ENCODE data around the gene ARMC7. TPM values are rescaled to one million over a fixed set of nuclear protein-coding genes. Genes with fewer than 3 reads are reported as not detected.
A peak's percentile ranks its signal among the peaks of the same experiment; 100 is the strongest.

ARMC7 gene
- total RNA-seq, 1 experiment from 2014 or later: 22.8 TPM

GRCh38 chr17:75114552-75115314, 5.0 kb downstream of the ARMC7 start:
- no peak overlapping the region for H3T11ph ChIP-seq (ENCODE audit: low read length)
- H3K18ac ChIP-seq (ENCODE audit: insufficient read length, low read depth, low read length): no peak overlapping the region
- H3K4me3 Mint-ChIP-seq: no peak overlapping the region
- peaks cover 15% of the 10 kb centered on the region in 2 experiments for H3K4me1 Mint-ChIP-seq
- H3K23ac ChIP-seq (ENCODE audit: insufficient read length, low read depth, low read length): no peak overlapping the region
- H3K4me2 ChIP-seq (ENCODE audit: insufficient read depth, insufficient read length, low read length): no peak overlapping the region
- peak overlapping the region; percentile 48 to 94 (median 50); a peak in 6 of 7 replicates for H3K27ac Mint-ChIP-seq
- H4K5ac ChIP-seq (ENCODE audit: insufficient read length, low read depth, low read length): no peak overlapping the region
- H3K4me1 ChIP-seq (ENCODE audit: insufficient read depth, low read length): no peaks in the 10 kb centered on the region
- H3K27me3 Mint-ChIP-seq (ENCODE audit: low read depth): no peaks in the 10 kb centered on the region; the same call in 1 of the 2 replicates
- no peak overlapping the region for H2AK5ac ChIP-seq (ENCODE audit: insufficient read length, low read length)
- H2BK120ac ChIP-seq (ENCODE audit: low read depth, low read length, poor library complexity, severe bottlenecking): no peak overlapping the region
- TF ChIP-seq CTCF (conservative IDR thresholded peaks at IDR 0.05): no peak
- no peak overlapping the region for H2BK20ac ChIP-seq (ENCODE audit: low read depth, low read length, poor library complexity, severe bottlenecking)
- H3K27ac ChIP-seq (ENCODE audit: insufficient read length, low read depth, low read length): no peak overlapping the region
- no peak overlapping the region for H4K91ac ChIP-seq (ENCODE audit: insufficient read length, low read depth, low read length)
- H3K79me2 ChIP-seq (ENCODE audit: insufficient read depth, low read length): no peaks in the 10 kb centered on the region
- no peak overlapping the region for H2BK12ac ChIP-seq (ENCODE audit: insufficient read length, low read depth, low read length)
- no peaks in the 10 kb centered on the region for H3K9me3 ChIP-seq (ENCODE audit: control insufficient read depth, low read depth, low read length)
- H3K9me3 Mint-ChIP-seq: no peaks in the 10 kb centered on the region
- no peak overlapping the region for H3K4ac ChIP-seq (ENCODE audit: low read depth, low read length)
- H3K9ac ChIP-seq (ENCODE audit: extremely low read depth, insufficient read length, low read length): no peak overlapping the region
- no peak overlapping the region for H3K56ac ChIP-seq (ENCODE audit: insufficient read length, low read depth, low read length)
- H4K8ac ChIP-seq (replicated peaks; ENCODE audit: insufficient read length, low read depth, low read length): no peak overlapping the region
- peaks cover 6% of the 10 kb centered on the region for H3K79me1 ChIP-seq (ENCODE audit: insufficient read depth, low read depth, low read length, poor library complexity, severe bottlenecking)
- no CpG with 5 or more reads among the region's 19 CpGs for WGBS (ENCODE audit: extremely low coverage, insufficient read length, low lambda C conversion rate)
- DNase-seq: no peak
- H3K14ac ChIP-seq (ENCODE audit: insufficient read depth, low read length): no peak overlapping the region
- no peak overlapping the region for H2BK15ac ChIP-seq (ENCODE audit: low read depth, low read length)
- peaks cover 10 to 41% (median 23%) of the 10 kb centered on the region in 3 experiments; a peak in 6 of 7 replicates for H3K36me3 Mint-ChIP-seq (ENCODE audit: insufficient read depth in 1 of 3, low read depth in 3 of 3)
- H4K20me1 ChIP-seq (ENCODE audit: control insufficient read depth, insufficient read depth, insufficient read length): no peaks in the 10 kb centered on the region
- no peaks in the 10 kb centered on the region for H3K23me2 ChIP-seq (ENCODE audit: insufficient read length, low read depth, low read length, poor library complexity, severe bottlenecking)
- H2BK5ac ChIP-seq (ENCODE audit: insufficient read length, low read length): no peak overlapping the region
- H3K27me3 ChIP-seq (ENCODE audit: insufficient read depth, low read length): no peaks in the 10 kb centered on the region
- no peak overlapping the region for H2AFZ ChIP-seq (ENCODE audit: low read length)
